A549 (cell line): Measurements from ENCODE around the gene TRIM9. TPM values are rescaled to one million over a fixed set of nuclear protein-coding genes. Genes with fewer than 3 reads are reported as not detected.

Source experiments
- ATAC-seq, 2 experiments: fragments of 200-7000 bp in 1 of 2; fragments of >200 bp in 1 of 2; cut with Nextera tagmentation in 1 of 2; cut with Tn5 transposase in 1 of 2; 3 replicates each; pipeline versions ENCODE4 v1.8.0 to v1.9.1; 2018 to 2020; ENCODE audit warnings: mild to moderate bottlenecking in 1 of 2, moderate library complexity in 1 of 2
- CTCF ChIA-PET: fragments of 300-600 bp; sonication (Branson Sonifier 250); formaldehyde crosslinking; extraction: SDS; loops from one replicate; lab custom pipeline; 2021; ENCODE audit warnings: antibody characterized with exemption, inconsistent platforms; lab: Yijun Ruan, JAX
- POLR2A ChIA-PET: fragments of 350-600 bp; formaldehyde crosslinking; extraction: SDS; loops from one replicate; lab custom pipeline; 2021; ENCODE audit warnings: antibody characterized with exemption, inconsistent platforms; lab: Yijun Ruan, JAX
- DNase-seq, 2 experiments: peaks; one replicate each; pipeline versions ENCODE4 v3.0.0 to v3.0.0-alpha.2; 2011 to 2016; ENCODE audit warnings: low read depth in 1 of 2, low spot score in 1 of 2
- FAIRE-seq: peaks from 2 replicates; lab custom pipeline; 2011; peaks lifted over from hg19 to GRCh38; lab: Jason Lieb, UNC
- H3K27ac ChIP-seq, 2 experiments: fragments of >200 bp; sonication (Bioruptor Twin); formaldehyde crosslinking; 3 replicates each; pipeline ENCODE4 v1.5.1; 2016 to 2017
- H3K4me1 ChIP-seq: fragments of >200 bp; sonication (Bioruptor Twin); formaldehyde crosslinking; 3 replicates; pipeline ENCODE4 v1.6.1; 2016
- H3K4me2 ChIP-seq: fragments of >200 bp; sonication (Bioruptor Twin); formaldehyde crosslinking; 3 replicates; pipeline ENCODE4 v1.6.1; 2016
- H3K4me3 ChIP-seq: fragments of >200 bp; sonication (Bioruptor Twin); formaldehyde crosslinking; 3 replicates; pipeline ENCODE4 v1.5.1; 2016
- H3K9me3 ChIP-seq: fragments of >200 bp; sonication (Bioruptor Twin); formaldehyde crosslinking; 3 replicates; pipeline ENCODE4 v1.6.1; 2016
- BCL3 ChIP-seq: fragments of >200 bp; sonication (Bioruptor Twin); formaldehyde crosslinking; IDR thresholded peaks from 3 replicates; pipeline ENCODE4 v1.6.1; 2016
- BHLHE40 ChIP-seq: IDR thresholded peaks from 2 replicates; pipeline ENCODE4 v1.6.1; 2012; ENCODE audit warnings: low read depth, low read length, inconsistent platforms
- CHD2 ChIP-seq: fragments of 150-350 bp; IDR thresholded peaks from 2 replicates; pipeline ENCODE4 v1.6.1; 2014; ENCODE audit warnings: low read length; ENCODE audit not compliant: partially characterized antibody
- CHD4 ChIP-seq: fragments of 200-600 bp; sonication (generic); IDR thresholded peaks from 2 replicates; pipeline ENCODE4 v1.6.1; 2016; ENCODE audit warnings: antibody characterized with exemption, mild to moderate bottlenecking, borderline replicate concordance
- E2F6 ChIP-seq: IDR thresholded peaks from 2 replicates; pipeline ENCODE4 v1.6.1; 2012; ENCODE audit warnings: low read depth, borderline replicate concordance
- FOSB ChIP-seq: fragments of 250-450 bp; sonication (Bioruptor Pico); IDR thresholded peaks from 2 replicates; pipeline ENCODE4 v1.5.0; 2020; ENCODE audit warnings: mild to moderate bottlenecking, moderate library complexity
- HDAC2 ChIP-seq: fragments of 200-600 bp; sonication (generic); IDR thresholded peaks from 2 replicates; pipeline ENCODE4 v1.6.1; 2016
- HEYL ChIP-seq: fragments of 250-450 bp; sonication (Bioruptor Pico); IDR thresholded peaks from 2 replicates; pipeline ENCODE4 v1.8.0; 2021; ENCODE audit warnings: mild to moderate bottlenecking, moderate library complexity
- HOXB13 ChIP-seq: fragments of 250-450 bp; sonication (Bioruptor Pico); IDR thresholded peaks from 2 replicates; pipeline ENCODE4 v1.5.0; 2020; ENCODE audit warnings: low read depth, mild to moderate bottlenecking, moderate library complexity
- JUN ChIP-seq, 2 experiments: fragments of >200 bp; sonication (Bioruptor Twin); formaldehyde crosslinking; IDR thresholded peaks; 2 replicates in 1 of 2; 3 replicates in 1 of 2; pipeline ENCODE4 v1.6.1; 2016 to 2017
- KDM5A ChIP-seq: fragments of 200-600 bp; sonication (generic); IDR thresholded peaks from 2 replicates; pipeline ENCODE4 v1.6.1; 2016; ENCODE audit warnings: antibody characterized with exemption, mild to moderate bottlenecking
- MAFK ChIP-seq: fragments of 450-650 bp; IDR thresholded peaks from 2 replicates; pipeline ENCODE4 v1.6.1; 2014; ENCODE audit not compliant: partially characterized antibody
- MAX ChIP-seq: IDR thresholded peaks from 2 replicates; pipeline ENCODE4 v1.6.1; 2012
- MYC ChIP-seq: IDR thresholded peaks from 2 replicates; pipeline ENCODE4 v1.6.1; 2012; ENCODE audit warnings: mild to moderate bottlenecking, inconsistent platforms, low read length, improper control_type of control experiment, borderline replicate concordance
- NPAS2 ChIP-seq: fragments of 250-450 bp; sonication (Bioruptor Pico); IDR thresholded peaks from 2 replicates; pipeline ENCODE4 v1.8.0; 2022; ENCODE audit warnings: mild to moderate bottlenecking, moderate library complexity, borderline replicate concordance
- NR3C1 ChIP-seq: fragments of >200 bp; sonication (Bioruptor Twin); formaldehyde crosslinking; IDR thresholded peaks from 3 replicates; pipeline ENCODE4 v1.6.1; 2017
- PBX3 ChIP-seq: IDR thresholded peaks from 2 replicates; pipeline ENCODE4 v1.6.1; 2012
- PHF8 ChIP-seq: fragments of 200-600 bp; sonication (generic); IDR thresholded peaks from 2 replicates; pipeline ENCODE4 v1.6.1; 2016; ENCODE audit warnings: low read depth, mild to moderate bottlenecking, antibody characterized with exemption, moderate library complexity, borderline replicate concordance
- POLR2A ChIP-seq: IDR thresholded peaks from 2 replicates; pipeline ENCODE4 v1.6.1; 2012; ENCODE audit warnings: mild to moderate bottlenecking, low read length
- RAD21 ChIP-seq, 2 experiments: fragments of >200 bp in 1 of 2; sonication (Bioruptor Twin) in 1 of 2; formaldehyde crosslinking in 1 of 2; IDR thresholded peaks in 1 of 2; conservative IDR thresholded peaks in 1 of 2; 2 replicates in 1 of 2; 3 replicates in 1 of 2; pipeline ENCODE4 v1.6.1; 2012 to 2018; ENCODE audit warnings: inconsistent platforms in 1 of 2
- REST ChIP-seq: fragments of 200-600 bp; sonication (generic); IDR thresholded peaks from 2 replicates; pipeline ENCODE4 v1.6.1; 2016; ENCODE audit warnings: antibody characterized with exemption, mild to moderate bottlenecking, moderate library complexity
- SREBF2 ChIP-seq: fragments of 450-650 bp; IDR thresholded peaks from 2 replicates; pipeline ENCODE4 v1.6.1; 2014; ENCODE audit warnings: mild to moderate bottlenecking, moderate library complexity
- TP53 ChIP-seq: fragments of 250-450 bp; sonication (Bioruptor Pico); IDR thresholded peaks from 2 replicates; pipeline ENCODE4 v1.5.0; 2021; ENCODE audit warnings: mild to moderate bottlenecking, moderate library complexity
- ZC3H11A ChIP-seq: fragments of 450-650 bp; IDR thresholded peaks from 2 replicates; pipeline ENCODE4 v1.6.1; 2014; ENCODE audit warnings: antibody characterized with exemption, mild to moderate bottlenecking
- WGBS: methylation state at CpG from one replicate; pipeline ENCODE4 v1.1.6; 2017; ENCODE audit errors: missing lambda C conversion rate; 5-methylcytosine and 5-hydroxymethylcytosine counted together
- polyA plus RNA-seq, 4 experiments: library from polyadenylated mRNA; depleted of rRNA in 3 of 4; stranded (reverse); fragments of >200 nt; fragmentation: RNase III in 1 of 4; extraction: RNeasy Plus Mini Kit Qiagen cat#74134 plus additional on column Dnase treatment in 1 of 4; gene quantifications; 2 replicates in 3 of 4; 3 replicates in 1 of 4; pipeline ENCODE4 v1.2.3, GENCODE V29; 2011 to 2017

The TRIM9 gene
- polyA plus RNA-seq, 2 of the 4 experiments (the other 2 are of a cell fraction): 5.4 to 21.2 TPM

GRCh38 chr14:50944647-50945413 is 150.1 kb downstream of the TRIM9 start:
- no peaks in the 10 kb centered on the region for H3K9me3 ChIP-seq
- no peak for FAIRE-seq
- ChIA-PET CTCF (interaction anchor here (0.6 to 5.0 kb wide), 6 partner anchors 8 to 311 kb away, joined by 3 to 29 read pairs (median 4); no protein-coding TSS in a partner anchor), POLR2A (interaction anchor here (0.6 to 1.9 kb wide), 6 partner anchors 10 to 295 kb away, joined by 3 to 21 read pairs (median 5); partner anchors contain the start of genes TMX1 and TRIM9)
- peaks cover 9% of the 10 kb centered on the region; the same call in 2 of the 3 replicates for H3K4me1 ChIP-seq
- peak; percentile 71 to 77 for ATAC-seq
- H3K4me2 ChIP-seq: peak overlapping the region; percentile 85
- peak overlapping the region; percentile 85 to 95 for H3K27ac ChIP-seq
- WGBS: 1% methylated on average over 19 of the region's 29 CpGs
- peak overlapping the region; percentile 90 for H3K4me3 ChIP-seq
- peak; percentile 63 to 75 for DNase-seq
- TF ChIP-seq FOSB (CRISPR knock-in tag): 0 out of 2 replicates have a peak, but pooled peaks have one; percentile 25
- TF ChIP-seq ZC3H11A: no peak
- no peak for TF ChIP-seq CHD2
- peak; percentile 97 for TF ChIP-seq MAFK
- TF ChIP-seq SREBF2: no peak
- TF ChIP-seq TP53 (CRISPR knock-in tag): no peak
- no peak for TF ChIP-seq CHD4
- TF ChIP-seq BHLHE40: 0 out of 2 replicates have a peak, but pooled peaks have one; percentile 26
- TF ChIP-seq PHF8: peak; percentile 52; the same call in 1 of the 2 replicates
- no peak for TF ChIP-seq HEYL (CRISPR knock-in tag)

GRCh38 chr14:50943943-50944646 is 150.8 kb downstream of the TRIM9 start, which contains the start of gene PYGL:
Gene PYGL (minus strand): TSS chr14:50944483. CDS start chr14:50944403, 80 bp downstream.
- H3K4me1 ChIP-seq: peaks cover 13% of the 10 kb centered on the region
- ChIA-PET POLR2A (interaction anchor here (0.6 to 1.9 kb wide), 7 partner anchors 11 to 296 kb away, joined by 3 to 21 read pairs (median 5); partner anchors contain the start of genes TMX1 and TRIM9), CTCF (interaction anchor here (0.6 to 5.0 kb wide), 9 partner anchors 9 to 311 kb away, joined by 3 to 29 read pairs (median 3); no protein-coding TSS in a partner anchor)
- ATAC-seq: peak; percentile 91 to 92
- peak within 1 kb of the TSS; percentile 90 for H3K4me3 ChIP-seq
- 3% methylated on average over 6 of the region's 74 CpGs for WGBS
- peak; percentile 65 to 77 for DNase-seq
- H3K4me2 ChIP-seq: peak within 1 kb of the TSS; percentile 85
- no peaks in the 10 kb centered on the region for H3K9me3 ChIP-seq
- peak within 1 kb of the TSS; percentile 85 to 95 for H3K27ac ChIP-seq
- TF ChIP-seq NR3C1: no peak
- TF ChIP-seq JUN (IDR thresholded peaks at IDR 0.05): peak in 1 of 2 experiments; percentile 79; a peak in 2 of 5 replicates
- TF ChIP-seq MYC: peak; percentile 87
- no peak for TF ChIP-seq HOXB13 (CRISPR knock-in tag)
- no peak for TF ChIP-seq NPAS2 (CRISPR knock-in tag)
- 0 out of 2 replicates have a peak, but pooled peaks have one; percentile 11 for TF ChIP-seq PBX3
- peak; percentile 96 for TF ChIP-seq MAX
- no peak for TF ChIP-seq RAD21 (conservative IDR thresholded peaks at IDR 0.05 in 1 of 2, IDR thresholded peaks at IDR 0.05 in 1 of 2)
- TF ChIP-seq ZC3H11A: no peak
- TF ChIP-seq E2F6: peak; percentile 57
- no peak for TF ChIP-seq KDM5A
- TF ChIP-seq BCL3: peak; percentile 64; the same call in 1 of the 3 replicates
- TF ChIP-seq HDAC2: 0 out of 2 replicates have a peak, but pooled peaks have one; percentile 26
- peak; percentile 76 for TF ChIP-seq PHF8
- no peak for TF ChIP-seq REST
- peak; percentile 87 for TF ChIP-seq POLR2A
- no peak for FAIRE-seq
